ENCODE data around the gene FAM47B.

Gene FAM47B

DNA sequence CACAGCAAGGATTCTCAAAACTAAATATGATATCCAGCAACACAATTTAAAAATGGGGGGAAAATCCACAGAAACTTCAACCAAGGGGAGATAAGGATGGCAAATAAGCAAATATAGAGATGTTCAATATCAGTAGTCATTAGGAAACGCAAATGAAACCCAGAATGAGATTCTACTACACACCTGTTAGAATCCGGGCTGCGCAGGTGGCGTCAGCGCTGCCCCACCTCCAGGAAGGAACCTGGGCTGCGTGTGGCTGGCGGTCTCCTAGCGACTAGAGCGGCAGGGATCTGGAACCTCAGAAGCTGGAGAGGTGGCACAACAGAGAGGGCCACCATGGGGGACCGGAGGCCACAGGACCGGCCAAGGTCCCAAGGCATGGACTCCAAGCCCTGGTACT, at the start of gene FAM47B:
Gene FAM47B, plus strand, starts transcription at position 301 of the 400 bp plus-strand sequence. Its CDS starts 36 bp downstream, at position 337.
- no peak for DNase-seq (ENCODE audit: low read depth)

DNA sequence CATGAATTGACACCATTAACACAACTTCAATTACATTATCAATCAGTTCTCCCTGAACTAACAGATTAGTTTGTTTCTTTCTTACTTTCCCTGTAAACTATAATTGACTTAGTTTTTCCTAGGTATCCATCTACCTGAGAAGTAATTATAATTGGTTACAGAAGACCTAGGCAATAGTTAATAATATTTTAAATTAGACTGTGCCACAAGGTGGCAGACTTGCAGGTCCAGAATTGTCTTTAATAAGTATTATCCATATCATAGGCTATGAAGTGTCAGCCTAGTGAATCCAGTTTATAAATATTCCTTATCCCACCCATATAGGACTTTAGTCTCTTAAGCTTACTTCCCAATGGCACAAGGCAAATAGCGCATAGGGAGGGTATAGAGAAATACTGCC, 48.9 kb upstream of the FAM47B start:
- no peak for DNase-seq (ENCODE audit: low read depth)

- no peak for DNase-seq (ENCODE audit: low read depth)
Observed at GRCh38 chrX:34900691-34901090, 41.9 kb upstream of the FAM47B start.

DNA sequence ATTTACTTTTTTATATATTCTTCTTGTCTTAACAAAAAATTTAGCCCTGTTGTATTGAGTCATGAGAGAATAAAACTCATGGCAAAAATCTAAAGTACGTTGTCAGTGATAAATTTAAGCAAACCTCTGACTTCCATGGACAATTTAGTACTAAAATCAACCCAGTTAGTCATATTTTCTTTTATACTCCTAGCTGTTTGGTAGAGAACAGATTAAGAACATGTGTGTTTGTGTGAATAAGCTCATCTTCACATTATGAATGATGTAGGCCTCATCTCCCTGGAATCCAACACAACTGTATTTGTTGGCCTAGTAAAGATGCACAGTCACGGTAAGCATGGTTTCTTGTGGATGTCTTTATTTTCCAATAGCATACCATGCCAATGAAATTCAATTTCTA, 40.8 kb upstream of the FAM47B start:
- no peak for DNase-seq (ENCODE audit: low read depth)

DNA sequence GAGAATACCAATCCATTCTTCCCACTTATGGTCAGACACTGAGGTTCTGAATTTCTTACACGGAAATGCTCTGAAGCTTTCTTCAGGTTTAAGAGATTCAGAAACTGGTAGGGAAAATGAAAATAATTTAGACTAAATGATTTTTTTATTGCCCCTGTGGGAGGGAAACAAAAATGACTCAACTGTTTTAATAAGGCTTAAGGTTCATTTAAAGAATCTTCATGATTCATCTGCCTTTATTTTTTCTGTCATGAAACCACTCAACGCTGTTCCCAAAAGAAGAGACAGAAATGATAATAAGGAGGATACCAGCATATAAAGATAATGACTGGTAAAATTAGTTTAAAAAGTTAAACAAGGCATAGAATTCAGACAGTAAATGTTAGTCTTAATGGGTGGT, 39.3 kb upstream of the FAM47B start:
- no peak for DNase-seq (ENCODE audit: low read depth)

DNA sequence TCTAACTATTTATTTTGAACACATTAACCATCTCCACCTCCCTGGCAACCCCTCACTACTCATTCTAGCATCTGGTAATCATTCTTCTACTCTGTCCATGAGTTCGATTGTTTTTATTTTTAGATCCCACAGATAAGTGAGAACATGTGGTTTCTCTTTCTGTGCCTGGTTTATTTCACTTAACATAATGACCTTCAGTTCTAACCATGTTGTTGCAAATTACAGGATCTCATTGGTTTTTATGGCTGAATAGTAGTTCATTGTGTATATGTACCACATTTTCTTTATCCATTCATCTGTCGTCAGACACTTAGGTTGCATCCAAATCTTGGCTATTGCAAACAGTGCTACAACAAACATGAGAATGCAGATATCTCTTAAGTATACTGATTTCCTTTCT, 33.4 kb upstream of the FAM47B start:
- DNase-seq (ENCODE audit: low read depth), result no peak

- DNase-seq (ENCODE audit: low read depth), result no peak
Observed at GRCh38 chrX:34915463-34916225, 27.0 kb upstream of the FAM47B start.

DNA sequence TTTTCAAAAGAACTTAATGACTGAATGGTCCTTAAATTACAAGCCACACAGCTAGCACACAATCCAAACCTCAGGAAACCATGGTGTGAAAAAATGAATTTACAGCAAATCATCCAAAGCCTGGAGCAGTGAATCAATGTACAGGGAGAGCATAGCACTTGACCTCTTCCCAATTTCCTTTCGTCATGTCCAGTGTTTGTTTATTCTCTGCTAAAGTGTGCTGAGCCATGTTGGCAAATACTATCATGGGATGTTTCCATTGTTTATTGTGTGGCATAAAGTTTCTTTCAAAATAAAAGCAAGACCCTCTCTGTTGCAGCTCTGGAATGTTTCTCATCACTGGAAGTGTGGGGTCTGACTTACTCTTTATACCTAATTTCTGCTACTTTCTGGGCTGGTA, 25.4 kb upstream of the FAM47B start:
- no peak for DNase-seq (ENCODE audit: low read depth)

DNA sequence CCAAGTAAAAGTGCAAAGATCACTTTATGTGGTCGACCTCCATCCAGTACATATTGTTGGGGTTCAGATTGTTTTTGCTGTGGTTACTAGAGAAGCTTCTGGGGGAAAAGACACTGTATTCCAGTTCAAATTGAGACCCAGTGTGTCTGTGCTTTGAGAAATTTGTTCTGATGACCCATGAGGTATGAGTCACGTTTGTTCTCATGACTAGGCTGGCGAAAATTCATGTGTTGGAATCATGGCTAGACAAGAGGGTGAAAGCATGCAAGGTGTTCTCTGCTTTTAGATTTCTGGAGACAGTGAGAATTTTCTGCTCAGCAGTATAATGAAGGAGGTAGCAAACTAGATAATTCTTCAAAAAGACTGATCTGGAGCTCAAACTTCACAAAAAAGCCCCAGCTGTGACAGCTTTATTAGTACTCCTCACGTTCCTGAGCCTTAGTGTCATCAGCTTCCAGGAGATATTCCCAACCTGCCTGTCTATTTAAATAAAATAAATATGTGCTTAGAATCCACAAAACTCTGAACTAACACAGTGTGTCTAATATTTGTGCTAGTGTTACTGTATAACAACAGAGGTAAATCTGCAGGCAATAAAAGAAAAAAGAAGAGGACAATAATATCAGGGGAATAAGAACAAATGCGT, 24.4 kb upstream of the FAM47B start:
- no peak for DNase-seq (ENCODE audit: low read depth)

DNA sequence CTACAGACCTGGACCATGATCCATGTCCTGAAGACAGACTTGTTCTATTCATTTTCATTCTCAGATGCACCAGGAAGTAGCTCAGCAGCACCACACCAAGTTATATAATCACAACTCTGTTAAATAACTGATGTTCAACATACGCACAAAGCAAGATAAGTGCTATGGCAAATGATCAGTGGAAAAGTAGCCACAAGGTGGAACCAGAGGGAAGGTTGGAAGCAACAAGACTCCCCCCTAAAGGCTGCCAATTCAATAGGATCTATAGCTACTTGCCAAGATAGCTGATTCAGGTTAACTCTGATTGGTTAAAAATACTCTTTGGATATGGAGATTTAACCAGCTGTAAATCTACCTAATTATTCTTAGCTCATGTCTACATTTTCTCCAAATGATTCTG, 23.7 kb upstream of the FAM47B start:
- DNase-seq (ENCODE audit: low read depth), result no peak

DNA sequence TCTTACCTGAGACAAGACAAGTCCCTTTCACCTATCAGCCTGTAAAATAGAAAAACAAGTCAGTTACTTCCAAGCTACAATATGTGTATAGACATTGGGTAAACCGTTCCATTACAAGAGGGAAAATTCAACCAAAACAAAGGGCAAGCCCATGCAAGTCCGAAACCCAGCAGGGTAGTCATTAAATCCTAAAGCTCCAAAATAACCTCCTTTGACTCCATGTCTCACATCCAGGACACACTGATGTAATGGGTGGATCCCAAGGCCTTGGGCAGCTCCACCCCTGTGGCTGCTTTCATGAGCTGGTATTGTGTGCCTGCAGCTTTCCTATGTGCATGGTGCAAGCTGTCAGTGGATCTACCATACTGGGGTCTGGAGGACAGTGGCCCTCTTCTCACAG, 14.7 kb upstream of the FAM47B start:
- DNase-seq (ENCODE audit: low read depth), result no peak

GRCh38 chrX:34943235-34943634, 639 bp downstream of the FAM47B start:
- DNase-seq (ENCODE audit: low read depth), result no peak

DNA sequence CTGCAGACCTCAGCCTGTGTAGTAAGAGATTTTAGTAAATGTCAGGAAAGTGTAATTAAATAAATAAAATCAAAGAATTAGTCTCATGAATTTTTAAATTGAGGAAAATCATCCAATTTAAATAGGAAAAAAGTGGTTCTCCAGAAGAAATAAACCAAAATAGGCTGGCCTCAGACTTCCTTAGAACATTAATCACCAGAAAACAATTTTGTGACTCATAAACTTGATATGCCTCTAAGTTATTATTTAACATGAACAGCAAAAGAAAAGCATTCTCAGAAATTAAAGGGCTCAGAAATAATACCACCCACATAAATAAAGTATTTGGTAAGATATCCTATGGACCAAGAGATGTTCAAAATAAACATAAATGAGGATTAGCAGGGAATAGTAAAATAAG, 14.3 kb downstream of the FAM47B start:
- no peak for DNase-seq (ENCODE audit: low read depth)

DNA sequence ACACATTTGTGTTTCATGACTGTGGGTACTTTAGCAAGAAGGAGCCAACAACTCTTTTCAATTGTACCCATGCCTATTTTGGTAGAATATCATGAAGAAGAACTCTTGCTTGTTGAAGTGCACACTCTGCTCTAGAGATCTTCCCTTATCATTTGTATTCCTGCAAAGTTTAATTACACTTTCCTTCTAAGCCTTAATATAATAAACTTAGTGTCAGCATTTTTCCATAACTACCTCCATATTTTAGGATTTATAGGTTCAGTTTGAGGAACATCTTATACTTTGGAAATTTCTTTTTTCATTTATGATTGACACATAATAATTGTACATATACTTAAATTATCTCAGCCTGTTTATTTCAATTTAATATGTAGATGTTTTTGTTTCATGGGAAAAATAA, 19.1 kb downstream of the FAM47B start:
- no peak for DNase-seq (ENCODE audit: low read depth)

DNA sequence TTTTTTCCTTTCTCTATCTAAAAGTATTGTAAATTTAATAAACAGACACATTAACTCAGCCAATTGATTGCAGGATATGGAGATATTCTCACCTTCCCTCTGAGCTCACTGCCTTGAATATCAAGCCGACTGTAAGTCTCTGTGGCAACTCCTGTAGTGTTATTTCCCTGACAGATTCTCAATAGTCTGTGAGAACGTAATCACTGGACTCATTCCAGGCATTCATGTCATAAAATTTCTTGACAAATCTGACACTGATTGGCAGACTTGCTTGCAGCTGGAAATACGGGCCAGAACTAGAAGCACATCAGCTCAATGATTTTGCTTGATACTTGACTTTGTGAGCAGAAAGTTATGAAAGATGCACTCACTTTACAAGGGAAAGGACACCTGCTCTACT, 29.6 kb downstream of the FAM47B start:
- DNase-seq (ENCODE audit: low read depth), result no peak

DNA sequence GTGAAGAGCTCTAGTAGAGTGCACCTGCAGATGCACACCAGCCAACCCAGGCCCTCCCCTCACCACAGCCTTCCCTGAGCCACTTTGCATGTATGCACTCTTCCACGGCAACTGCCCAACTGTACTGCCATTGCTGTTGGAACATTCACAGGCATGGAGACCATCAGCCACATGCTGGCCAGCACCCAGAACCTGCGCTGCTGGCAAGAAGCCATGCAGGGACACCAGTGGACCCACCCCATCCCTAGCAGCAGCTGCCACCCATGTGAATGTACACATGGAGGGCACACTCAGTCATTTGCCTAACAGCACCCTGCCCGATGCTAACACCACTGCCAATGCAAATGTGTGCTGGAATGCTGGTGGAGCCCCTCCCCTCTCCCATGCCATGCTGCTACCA, 35.6 kb downstream of the FAM47B start:
- DNase-seq (ENCODE audit: low read depth), result no peak

GRCh38 chrX:34987646-34988045, 45.0 kb downstream of the FAM47B start:
- no peak for DNase-seq (ENCODE audit: low read depth)

All from stimulated activated CD8-positive, alpha-beta memory T cell treated with anti-CD3 and anti-CD28 coated beads, Interleukin-7, amount 100 ng/mL, for 24 hours (primary cell).